Mucosa of rectum (tissue), 2 donors: ENCODE measurements around the gene CREB5.

ENCODE experiments used
- H3K27ac ChIP-seq, 2 donors: one replicate each; pipeline ENCODE4 v1.7.0; 2013; ENCODE audit warnings: inconsistent platforms in 2 of 2, low read depth in 2 of 2, low read length in 2 of 2
- H3K27me3 ChIP-seq, 2 donors: one replicate each; pipeline ENCODE4 v1.7.0; 2013; ENCODE audit warnings: low read length in 2 of 2; ENCODE audit not compliant: control insufficient read depth in 2 of 2, insufficient read depth in 2 of 2
- H3K36me3 ChIP-seq, 2 donors: one replicate each; pipeline ENCODE4 v1.7.0; 2013; ENCODE audit warnings: low read length in 2 of 2; ENCODE audit not compliant: control insufficient read depth in 2 of 2, insufficient read depth in 2 of 2
- H3K4me1 ChIP-seq, 2 donors: one replicate each; pipeline ENCODE4 v1.7.0; 2013; ENCODE audit warnings: low read length in 2 of 2, mild to moderate bottlenecking in 1 of 2; ENCODE audit not compliant: control insufficient read depth in 2 of 2, insufficient read depth in 2 of 2
- H3K4me3 ChIP-seq, 2 donors: one replicate each; pipeline ENCODE4 v1.7.0; 2013; ENCODE audit warnings: low read length in 2 of 2
- H3K9ac ChIP-seq, 2 donors: one replicate each; pipeline ENCODE4 v1.7.0; 2013; ENCODE audit warnings: low read length in 2 of 2, low read depth in 1 of 2, mild to moderate bottlenecking in 1 of 2
- H3K9me3 ChIP-seq, 2 donors: one replicate each; pipeline ENCODE4 v1.7.0; 2013; ENCODE audit warnings: low read length in 2 of 2; ENCODE audit not compliant: control insufficient read depth in 2 of 2
- donor health status: healthy.
- donor health status: Normal muscosa, but diverticular disease.

CREB5 gene

GRCh38 chr7:28705350-28705749 lies 293.0 kb downstream of the CREB5 start:
- H3K9ac ChIP-seq, result no peak overlapping the region
- H3K36me3 ChIP-seq, result no peaks in the 10 kb centered on the region
- no peak overlapping the region for H3K27ac ChIP-seq
- no peaks in the 10 kb centered on the region for H3K4me1 ChIP-seq
- H3K27me3 ChIP-seq, result peaks cover 3 to 14% of the 10 kb centered on the region in 2 donors
- H3K9me3 ChIP-seq, result no peaks in the 10 kb centered on the region
- no peak overlapping the region for H3K4me3 ChIP-seq

- Histone ChIP-seq H3K4me3 (no peak overlapping the region), H3K36me3 (no peaks in the 10 kb centered on the region), H3K9ac (no peak overlapping the region), H3K27me3 (peaks cover 3 to 14% of the 10 kb centered on the region in 2 donors), H3K27ac (no peak overlapping the region), H3K4me1 (no peaks in the 10 kb centered on the region), H3K9me3 (no peaks in the 10 kb centered on the region)
Observed at GRCh38 chr7:28706584-28706983, 294.3 kb downstream of the CREB5 start.

GRCh38 chr7:28707291-28707690 lies 295.0 kb downstream of the CREB5 start:
- Histone ChIP-seq H3K27ac (no peak overlapping the region), H3K9ac (no peak overlapping the region), H3K27me3 (peaks cover 3 to 14% of the 10 kb centered on the region in 2 donors), H3K4me1 (no peaks in the 10 kb centered on the region), H3K9me3 (no peaks in the 10 kb centered on the region), H3K36me3 (no peaks in the 10 kb centered on the region), H3K4me3 (no peak overlapping the region)

- H3K9me3 ChIP-seq, result no peaks in the 10 kb centered on the region
- no peaks in the 10 kb centered on the region for H3K36me3 ChIP-seq
Observed at GRCh38 chr7:28708033-28708951, 296.0 kb downstream of the CREB5 start.

GRCh38 chr7:28709748-28710147 lies 297.4 kb downstream of the CREB5 start:
- Histone ChIP-seq H3K36me3 (no peaks in the 10 kb centered on the region), H3K9me3 (no peaks in the 10 kb centered on the region), H3K9ac (no peak overlapping the region), H3K27ac (no peak overlapping the region), H3K27me3 (peaks cover 3 to 14% of the 10 kb centered on the region in 2 donors), H3K4me3 (no peak overlapping the region), H3K4me1 (no peaks in the 10 kb centered on the region)

More at GRCh38 chr7:28708033-28708951, 296.0 kb downstream of the CREB5 start:
- peaks cover 3 to 14% of the 10 kb centered on the region in 2 donors for H3K27me3 ChIP-seq
- H3K4me1 ChIP-seq, result no peaks in the 10 kb centered on the region
- H3K27ac ChIP-seq, result no peak overlapping the region
- H3K4me3 ChIP-seq, result no peak overlapping the region
- no peak overlapping the region for H3K9ac ChIP-seq

- Histone ChIP-seq H3K36me3 (no peaks in the 10 kb centered on the region), H3K9ac (no peak overlapping the region), H3K4me1 (no peaks in the 10 kb centered on the region), H3K27ac (no peak overlapping the region), H3K27me3 (peaks cover 3 to 14% of the 10 kb centered on the region in 2 donors), H3K4me3 (no peak overlapping the region), H3K9me3 (no peaks in the 10 kb centered on the region)
Observed at GRCh38 chr7:28711114-28711513, 298.8 kb downstream of the CREB5 start.

- peaks cover 0 to 4% of the 10 kb centered on the region in 2 donors for H3K4me1 ChIP-seq
- H3K27ac ChIP-seq, result no peak overlapping the region
- H3K9ac ChIP-seq, result no peak overlapping the region
- no peaks in the 10 kb centered on the region for H3K27me3 ChIP-seq
- no peak overlapping the region for H3K4me3 ChIP-seq
- H3K36me3 ChIP-seq, result no peaks in the 10 kb centered on the region
- H3K9me3 ChIP-seq, result no peaks in the 10 kb centered on the region
Observed at GRCh38 chr7:28714459-28715120, 302.3 kb downstream of the CREB5 start.

GRCh38 chr7:28717445-28718054 lies 305.2 kb downstream of the CREB5 start:
- Histone ChIP-seq H3K9ac (no peak overlapping the region), H3K9me3 (no peaks in the 10 kb centered on the region), H3K4me1 (peaks cover 0 to 4% of the 10 kb centered on the region in 2 donors)

GRCh38 chr7:28718055-28718481 lies 305.8 kb downstream of the CREB5 start:
- no peaks in the 10 kb centered on the region for H3K9me3 ChIP-seq
- H3K4me1 ChIP-seq, result peaks cover 0 to 4% of the 10 kb centered on the region in 2 donors
- no peaks in the 10 kb centered on the region for H3K27me3 ChIP-seq
- no peak overlapping the region for H3K27ac ChIP-seq
- H3K4me3 ChIP-seq, result no peak overlapping the region
- no peak overlapping the region for H3K9ac ChIP-seq
- H3K36me3 ChIP-seq, result no peaks in the 10 kb centered on the region

More at GRCh38 chr7:28717445-28718054, 305.2 kb downstream of the CREB5 start:
- no peaks in the 10 kb centered on the region for H3K36me3 ChIP-seq
- no peaks in the 10 kb centered on the region for H3K27me3 ChIP-seq
- no peak overlapping the region for H3K27ac ChIP-seq
- no peak overlapping the region for H3K4me3 ChIP-seq

GRCh38 chr7:28718545-28718944 lies 306.2 kb downstream of the CREB5 start:
- peaks cover 0 to 4% of the 10 kb centered on the region in 2 donors for H3K4me1 ChIP-seq
- no peaks in the 10 kb centered on the region for H3K9me3 ChIP-seq
- H3K4me3 ChIP-seq, result no peak overlapping the region
- H3K9ac ChIP-seq, result no peak overlapping the region
- no peaks in the 10 kb centered on the region for H3K36me3 ChIP-seq
- no peaks in the 10 kb centered on the region for H3K27me3 ChIP-seq
- H3K27ac ChIP-seq, result no peak overlapping the region
